Measurements from ENCODE around the gene EML1. TPM values are rescaled to one million over a fixed set of nuclear protein-coding genes. Genes with fewer than 3 reads are reported as not detected.

Gene EML1
- total and polyA plus RNA-seq, 3 experiments from 2014 or later = 1.3 to 1.7 TPM; not detected in 1

DNA sequence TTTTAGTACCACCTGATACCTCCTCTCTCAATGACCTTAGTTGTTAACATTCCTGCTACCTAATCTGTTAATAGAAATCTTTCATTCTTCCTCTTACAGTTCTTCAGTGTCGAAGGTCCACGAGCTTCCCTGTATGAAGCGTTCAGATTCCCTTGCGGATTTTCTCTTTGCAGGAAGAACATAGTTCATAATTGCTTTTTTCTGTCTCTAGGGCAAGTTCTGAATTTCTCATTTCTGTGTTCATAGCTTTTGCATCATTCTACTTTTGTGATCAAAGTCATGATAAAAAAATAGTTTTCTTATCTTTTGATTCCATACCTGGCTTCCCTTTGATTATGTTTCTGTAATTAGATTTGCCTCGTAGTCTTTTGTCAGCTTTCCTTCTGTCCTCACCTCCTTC lies 94.9 kb downstream of the EML1 start:
- DNase-seq = no peak
- no peak overlapping the region for H3K27ac Mint-ChIP-seq
- H3K27me3 Mint-ChIP-seq = peaks cover 3 to 8% of the 10 kb centered on the region in 2 donors
- no peak overlapping the region for H3K27ac ChIP-seq (ENCODE audit: low read depth, low read length)
- no peaks in the 10 kb centered on the region for H3K36me3 Mint-ChIP-seq
- H3K27me3 ChIP-seq (ENCODE audit: insufficient read depth, low read length, poor library complexity, severe bottlenecking) = no peaks in the 10 kb centered on the region
- no peak overlapping the region for H3K4me3 ChIP-seq (ENCODE audit: low read length)
- no peaks in the 10 kb centered on the region for H3K4me1 Mint-ChIP-seq
- H3K9me3 Mint-ChIP-seq = no peaks in the 10 kb centered on the region
- no peaks in the 10 kb centered on the region for H3K36me3 ChIP-seq (ENCODE audit: insufficient read depth, low read length)
- H3K9me3 ChIP-seq (ENCODE audit: low read length) = no peaks in the 10 kb centered on the region
- no peak overlapping the region for H3K4me3 Mint-ChIP-seq
- POLR2A ChIA-PET = no interaction called here
- CTCF ChIA-PET = interaction anchor here (1.6 to 1.8 kb wide), 2 partner anchors 8 to 158 kb away, joined by 4 to 6 read pairs; no protein-coding TSS in a partner anchor
- no peaks in the 10 kb centered on the region for H3K4me1 ChIP-seq (ENCODE audit: insufficient read depth, low read length)

DNA sequence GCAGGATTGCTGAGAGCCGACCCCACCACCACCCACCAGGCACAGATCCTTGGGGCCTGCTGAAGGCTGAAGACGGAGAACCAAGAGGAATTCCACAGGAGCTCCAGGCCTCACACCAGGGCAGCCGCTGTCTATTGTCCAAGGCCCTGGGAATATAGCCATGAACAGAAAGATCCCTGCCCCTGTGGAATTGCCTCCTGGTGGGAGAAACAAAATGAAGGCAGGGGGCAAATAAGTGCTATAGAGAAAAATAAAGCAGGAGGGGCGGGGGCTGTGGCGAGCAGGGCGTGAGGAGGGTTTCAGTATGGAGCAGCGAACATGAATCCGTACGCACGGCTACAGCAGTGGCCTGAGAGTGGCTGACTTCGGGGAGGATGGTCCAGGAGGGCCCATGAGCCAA lies 96.1 kb downstream of the EML1 start:
- H3K27me3 ChIP-seq (ENCODE audit: insufficient read depth, low read length, poor library complexity, severe bottlenecking) = no peaks in the 10 kb centered on the region
- Mint-ChIP-seq H3K9me3 (no peaks in the 10 kb centered on the region), H3K36me3 (no peaks in the 10 kb centered on the region), H3K4me1 (no peaks in the 10 kb centered on the region), H3K27ac (no peak overlapping the region), H3K4me3 (no peak overlapping the region), H3K27me3 (peaks cover 3 to 13% of the 10 kb centered on the region in 2 donors)
- no peaks in the 10 kb centered on the region for H3K36me3 ChIP-seq (ENCODE audit: insufficient read depth, low read length)
- H3K4me3 ChIP-seq (ENCODE audit: low read length) = no peak overlapping the region
- H3K27ac ChIP-seq (ENCODE audit: low read depth, low read length) = no peak overlapping the region
- DNase-seq = no peak
- H3K9me3 ChIP-seq (ENCODE audit: low read length) = no peaks in the 10 kb centered on the region
- POLR2A ChIA-PET = no interaction called here
- CTCF ChIA-PET = interaction anchor here (0.8 to 1.6 kb wide), 3 partner anchors 10 to 207 kb away, joined by 3 to 6 read pairs (median 3); no protein-coding TSS in a partner anchor
- H3K4me1 ChIP-seq (ENCODE audit: insufficient read depth, low read length) = no peaks in the 10 kb centered on the region

DNA sequence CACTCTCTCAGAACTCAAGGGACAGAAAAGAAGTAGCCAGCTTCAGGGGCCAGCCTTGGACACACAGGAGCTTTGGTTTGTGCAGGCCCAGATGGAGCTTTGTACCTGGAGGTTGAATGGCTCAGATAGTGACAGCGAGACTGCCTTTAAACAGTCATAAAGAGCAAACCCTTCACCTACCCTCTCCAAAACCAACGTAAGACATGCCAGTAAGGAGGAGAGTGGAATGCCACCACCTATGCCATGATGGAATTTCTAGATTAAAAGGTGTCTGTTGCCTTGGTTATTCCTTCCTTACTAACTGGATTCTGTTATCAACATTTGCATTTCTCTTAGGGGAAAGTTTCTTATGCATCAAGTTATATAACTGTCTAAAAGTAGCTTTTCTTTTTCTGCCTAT lies 98.1 kb downstream of the EML1 start:
- no peaks in the 10 kb centered on the region for H3K9me3 ChIP-seq (ENCODE audit: low read length)

DNA sequence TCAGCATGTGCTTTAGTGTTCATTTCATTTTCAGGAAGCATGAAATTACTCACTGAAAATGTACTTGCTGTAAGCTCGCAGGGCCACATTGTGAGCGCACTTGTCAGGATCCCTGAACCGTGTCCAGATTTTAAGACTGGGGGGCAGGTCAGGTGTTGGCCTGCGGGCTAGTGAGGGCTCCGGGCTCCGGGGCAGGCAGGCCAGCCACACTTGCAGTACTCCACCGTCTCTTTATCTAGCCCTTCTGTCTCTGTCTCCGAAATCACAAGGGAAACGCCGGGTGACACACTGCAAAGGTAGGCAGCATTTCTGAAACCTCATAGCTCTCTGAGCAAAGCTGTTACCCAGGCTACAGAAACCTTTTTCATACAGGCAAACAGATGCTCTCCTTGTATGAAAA lies 98.7 kb downstream of the EML1 start:
- peaks cover 0 to 6% of the 10 kb centered on the region in 2 donors for H3K27me3 Mint-ChIP-seq
- Histone ChIP-seq H3K9me3 (ENCODE audit: low read length) (no peaks in the 10 kb centered on the region), H3K4me3 (ENCODE audit: low read length) (no peak overlapping the region), H3K4me1 (ENCODE audit: insufficient read depth, low read length) (no peaks in the 10 kb centered on the region), H3K36me3 (ENCODE audit: insufficient read depth, low read length) (no peaks in the 10 kb centered on the region), H3K27ac (ENCODE audit: low read depth, low read length) (no peak overlapping the region), H3K27me3 (ENCODE audit: insufficient read depth, low read length, poor library complexity, severe bottlenecking) (no peaks in the 10 kb centered on the region)
- POLR2A ChIA-PET = no interaction called here
- no peaks in the 10 kb centered on the region for H3K9me3 Mint-ChIP-seq
- no peak overlapping the region for H3K27ac Mint-ChIP-seq
- DNase-seq = no peak
- no peaks in the 10 kb centered on the region for H3K4me1 Mint-ChIP-seq
- no peak overlapping the region for H3K4me3 Mint-ChIP-seq
- H3K36me3 Mint-ChIP-seq = no peaks in the 10 kb centered on the region
- CTCF ChIA-PET = no interaction called here

More for the DNA sequence above, 98.1 kb downstream of the EML1 start:
- Histone ChIP-seq H3K27me3 (ENCODE audit: insufficient read depth, low read length, poor library complexity, severe bottlenecking) (no peaks in the 10 kb centered on the region), H3K4me3 (ENCODE audit: low read length) (no peak overlapping the region), H3K36me3 (ENCODE audit: insufficient read depth, low read length) (no peaks in the 10 kb centered on the region), H3K4me1 (ENCODE audit: insufficient read depth, low read length) (no peaks in the 10 kb centered on the region), H3K27ac (ENCODE audit: low read depth, low read length) (no peak overlapping the region)
- Mint-ChIP-seq H3K4me3 (no peak overlapping the region), H3K4me1 (no peaks in the 10 kb centered on the region), H3K27ac (no peak overlapping the region), H3K9me3 (no peaks in the 10 kb centered on the region), H3K36me3 (no peaks in the 10 kb centered on the region), H3K27me3 (peaks cover 0 to 10% of the 10 kb centered on the region in 2 donors)
- POLR2A ChIA-PET = no interaction called here
- CTCF ChIA-PET = no interaction called here
- DNase-seq = no peak

DNA sequence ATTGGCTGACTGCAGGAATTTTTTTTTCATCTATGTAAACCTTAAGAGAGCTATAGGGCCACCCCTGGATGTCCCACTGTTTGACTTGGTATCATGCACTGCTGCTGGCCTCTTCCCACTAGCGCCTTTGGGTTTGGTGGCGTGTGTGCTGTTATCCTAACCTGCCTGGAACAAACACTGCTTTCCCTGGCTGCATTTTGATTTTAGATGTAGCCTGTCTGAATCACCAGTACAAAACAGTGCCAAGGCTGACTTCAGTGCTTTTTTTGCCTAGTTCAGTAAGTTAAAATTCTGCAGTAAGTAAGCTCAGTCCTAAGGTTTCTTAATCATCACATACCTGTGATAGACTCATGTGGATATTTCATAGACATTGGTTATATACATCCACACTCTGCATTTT lies 99.2 kb downstream of the EML1 start:
- no peaks in the 10 kb centered on the region for H3K36me3 Mint-ChIP-seq
- Histone ChIP-seq H3K27me3 (ENCODE audit: insufficient read depth, low read length, poor library complexity, severe bottlenecking) (no peaks in the 10 kb centered on the region), H3K9me3 (ENCODE audit: low read length) (no peaks in the 10 kb centered on the region), H3K4me1 (ENCODE audit: insufficient read depth, low read length) (no peaks in the 10 kb centered on the region), H3K27ac (ENCODE audit: low read depth, low read length) (no peak overlapping the region), H3K4me3 (ENCODE audit: low read length) (no peak overlapping the region), H3K36me3 (ENCODE audit: insufficient read depth, low read length) (no peaks in the 10 kb centered on the region)
- no peak overlapping the region for H3K27ac Mint-ChIP-seq
- ChIA-PET POLR2A (no interaction called here), CTCF (no interaction called here)
- H3K4me3 Mint-ChIP-seq = no peak overlapping the region
- peaks cover 0 to 6% of the 10 kb centered on the region in 2 donors for H3K27me3 Mint-ChIP-seq
- H3K4me1 Mint-ChIP-seq = no peaks in the 10 kb centered on the region
- H3K9me3 Mint-ChIP-seq = no peaks in the 10 kb centered on the region
- no peak for DNase-seq

DNA sequence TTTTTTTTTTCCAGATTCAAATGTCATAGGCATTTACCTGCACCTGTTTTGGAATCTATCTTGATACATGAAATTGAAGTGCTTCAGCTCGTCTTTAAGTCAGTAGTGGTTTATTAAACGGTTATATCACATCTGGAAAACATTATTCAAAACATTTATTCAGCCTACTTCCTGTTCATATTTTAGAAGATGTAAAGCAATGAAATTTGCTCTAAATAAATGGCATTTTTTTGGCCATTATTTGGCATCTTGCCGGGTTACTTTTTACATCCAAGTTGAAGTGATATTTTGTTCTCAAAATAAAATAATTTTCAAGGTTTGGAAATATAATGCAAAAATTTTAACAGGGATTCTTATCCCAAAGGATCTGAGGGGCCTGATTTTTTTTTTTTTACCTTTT lies 103.1 kb downstream of the EML1 start:
- H3K36me3 ChIP-seq (ENCODE audit: insufficient read depth, low read length) = no peaks in the 10 kb centered on the region
- DNase-seq = no peak
- Mint-ChIP-seq H3K4me1 (no peaks in the 10 kb centered on the region), H3K27me3 (peaks cover 6 to 13% of the 10 kb centered on the region in 2 donors), H3K9me3 (no peaks in the 10 kb centered on the region), H3K36me3 (no peaks in the 10 kb centered on the region), H3K4me3 (no peak overlapping the region), H3K27ac (no peak overlapping the region)
- CTCF ChIA-PET = interaction anchor here (1.0 to 1.6 kb wide), 4 partner anchors 9 to 166 kb away, joined by 3 to 11 read pairs (median 6); no protein-coding TSS in a partner anchor
- POLR2A ChIA-PET = no interaction called here
- H3K27me3 ChIP-seq (ENCODE audit: insufficient read depth, low read length, poor library complexity, severe bottlenecking) = no peaks in the 10 kb centered on the region
- H3K27ac ChIP-seq (ENCODE audit: low read depth, low read length) = no peak overlapping the region
- H3K9me3 ChIP-seq (ENCODE audit: low read length) = no peaks in the 10 kb centered on the region
- H3K4me3 ChIP-seq (ENCODE audit: low read length) = no peak overlapping the region
- no peaks in the 10 kb centered on the region for H3K4me1 ChIP-seq (ENCODE audit: insufficient read depth, low read length)

DNA sequence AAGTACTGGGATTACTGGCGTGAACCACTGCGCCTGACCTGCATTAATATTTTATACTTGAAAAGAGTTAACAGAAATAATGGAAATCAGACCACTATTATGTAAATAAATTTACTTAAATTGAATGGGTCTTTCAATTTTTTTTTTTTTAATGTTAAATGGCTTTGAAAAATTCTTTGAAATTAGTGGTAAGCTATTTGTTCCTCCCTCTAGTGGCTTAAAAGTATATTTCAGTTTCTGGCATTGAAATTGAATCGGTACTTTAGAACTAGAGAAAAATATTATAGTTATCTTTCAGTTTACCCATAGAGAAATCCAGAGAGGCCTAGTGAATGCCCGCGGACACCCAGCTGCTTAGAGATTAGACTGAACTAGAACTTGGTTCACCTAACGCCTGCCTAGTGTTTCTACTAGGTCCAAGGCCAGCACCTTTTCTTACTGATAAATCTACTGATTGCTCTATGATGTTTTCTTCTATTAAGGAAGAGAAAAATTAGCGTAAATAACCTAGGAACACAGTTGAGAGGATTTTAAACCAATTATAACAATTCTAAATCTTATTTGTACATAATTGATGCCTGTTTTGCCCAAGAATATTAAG lies 106.5 kb downstream of the EML1 start:
- CTCF ChIA-PET = interaction anchor here (1.2 to 2.0 kb wide), 3 partner anchors 11 to 216 kb away, joined by 3 to 5 read pairs (median 3); partner anchors contain the start of gene CYP46A1
- Histone ChIP-seq H3K27me3 (ENCODE audit: insufficient read depth, low read length, poor library complexity, severe bottlenecking) (no peaks in the 10 kb centered on the region), H3K36me3 (ENCODE audit: insufficient read depth, low read length) (no peaks in the 10 kb centered on the region), H3K27ac (ENCODE audit: low read depth, low read length) (no peak overlapping the region), H3K9me3 (ENCODE audit: low read length) (no peaks in the 10 kb centered on the region), H3K4me3 (ENCODE audit: low read length) (no peak overlapping the region), H3K4me1 (ENCODE audit: insufficient read depth, low read length) (no peaks in the 10 kb centered on the region)
- no peak for DNase-seq
- H3K4me1 Mint-ChIP-seq = no peaks in the 10 kb centered on the region
- POLR2A ChIA-PET = no interaction called here
- no peak overlapping the region for H3K4me3 Mint-ChIP-seq
- peaks cover 0 to 4% (median 0%) of the 10 kb centered on the region in 5 donors for H3K9me3 Mint-ChIP-seq
- H3K27ac Mint-ChIP-seq = no peak overlapping the region
- H3K27me3 Mint-ChIP-seq = peaks cover 6 to 9% of the 10 kb centered on the region in 2 donors
- peaks cover 0 to 4% (median 0%) of the 10 kb centered on the region in 3 donors for H3K36me3 Mint-ChIP-seq

DNA sequence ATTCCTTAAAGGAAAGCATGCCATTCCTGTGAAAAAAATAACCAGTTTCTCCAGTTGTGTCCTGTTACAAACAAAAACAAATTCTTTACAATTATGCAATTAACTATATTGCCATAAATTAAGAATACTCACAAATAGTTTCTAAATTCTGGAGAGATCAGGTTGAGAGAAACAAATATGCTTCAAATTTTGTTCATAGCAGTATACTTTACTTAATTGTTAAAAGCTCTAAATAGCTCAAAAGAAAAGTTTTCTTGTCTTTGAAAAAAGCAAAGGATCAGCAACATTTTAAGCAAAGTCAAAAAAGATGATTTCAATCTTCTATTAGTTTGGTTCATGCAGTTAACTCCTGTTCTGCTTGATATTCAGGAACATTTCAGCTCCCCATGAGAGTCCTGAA lies 109.7 kb downstream of the EML1 start:
- DNase-seq = no peak
- CTCF ChIA-PET = no interaction called here
- Mint-ChIP-seq H3K27ac (no peak overlapping the region), H3K4me1 (no peaks in the 10 kb centered on the region), H3K36me3 (peaks cover 0 to 4% (median 0%) of the 10 kb centered on the region in 3 donors), H3K9me3 (peaks cover 0 to 4% (median 0%) of the 10 kb centered on the region in 5 donors), H3K27me3 (peaks cover 4 to 13% of the 10 kb centered on the region in 2 donors), H3K4me3 (no peak overlapping the region)
- no peak overlapping the region for H3K27ac ChIP-seq (ENCODE audit: low read depth, low read length)
- no peaks in the 10 kb centered on the region for H3K36me3 ChIP-seq (ENCODE audit: insufficient read depth, low read length)
- H3K27me3 ChIP-seq (ENCODE audit: insufficient read depth, low read length, poor library complexity, severe bottlenecking) = no peaks in the 10 kb centered on the region
- no peaks in the 10 kb centered on the region for H3K9me3 ChIP-seq (ENCODE audit: low read length)
- POLR2A ChIA-PET = no interaction called here
- no peaks in the 10 kb centered on the region for H3K4me1 ChIP-seq (ENCODE audit: insufficient read depth, low read length)
- no peak overlapping the region for H3K4me3 ChIP-seq (ENCODE audit: low read length)
